NB4 (cell line): ENCODE results near the gene SDHAF4.

Source experiments
- DNase-seq: peaks from one replicate; pipeline ENCODE4 v3.0.0; 2010; ENCODE audit warnings: low read depth
- H3K4me3 ChIP-seq: one replicate; pipeline ENCODE4 v1.5.1; 2011; ENCODE audit warnings: mild to moderate bottlenecking, low read depth, low read length, moderate library complexity
- CTCF ChIP-seq: IDR thresholded peaks from one replicate; pipeline ENCODE4 v1.5.1; 2012; ENCODE audit warnings: low read depth, low read length
- MAX ChIP-seq: IDR thresholded peaks from 2 replicates; pipeline ENCODE4 v1.6.1; 2011; ENCODE audit warnings: low read depth, low read length
- MYC ChIP-seq: IDR thresholded peaks from 2 replicates; pipeline ENCODE4 v1.6.1; 2011; ENCODE audit warnings: low read depth, low read length
- POLR2A ChIP-seq: IDR thresholded peaks from 2 replicates; pipeline ENCODE4 v1.6.1; 2011; ENCODE audit warnings: mild to moderate bottlenecking; ENCODE audit not compliant: insufficient read length; ENCODE audit errors: extremely low read depth

The SDHAF4 gene

GRCh38 chr6:70625436-70625835 is 58.7 kb downstream of the SDHAF4 start:
- TF ChIP-seq MAX (no peak), MYC (no peak), POLR2A (no peak), CTCF (no peak)
- no peak for DNase-seq
- H3K4me3 ChIP-seq = no peak overlapping the region

GRCh38 chr6:70627500-70628254 is 60.9 kb downstream of the SDHAF4 start:
- H3K4me3 ChIP-seq = no peak overlapping the region
- no peak for DNase-seq
- TF ChIP-seq POLR2A (no peak), CTCF (no peak), MAX (no peak), MYC (no peak)

GRCh38 chr6:70629929-70630328 is 63.2 kb downstream of the SDHAF4 start:
- TF ChIP-seq POLR2A (no peak), MAX (no peak)
- no peak for DNase-seq
- no peak overlapping the region for H3K4me3 ChIP-seq

- DNase-seq = no peak
- TF ChIP-seq MAX (no peak), CTCF (no peak), POLR2A (no peak), MYC (no peak)
- no peak overlapping the region for H3K4me3 ChIP-seq
Measured at GRCh38 chr6:70633870-70634269, 67.1 kb downstream of the SDHAF4 start.

GRCh38 chr6:70636596-70636995 is 69.9 kb downstream of the SDHAF4 start:
- DNase-seq = no peak
- TF ChIP-seq MAX (no peak), MYC (no peak), POLR2A (no peak), CTCF (no peak)
- no peak overlapping the region for H3K4me3 ChIP-seq

- DNase-seq = no peak
- TF ChIP-seq POLR2A = no peak
- no peak for TF ChIP-seq CTCF
- TF ChIP-seq MAX = no peak
- no peak for TF ChIP-seq MYC
- no peak overlapping the region for H3K4me3 ChIP-seq
Measured at GRCh38 chr6:70638468-70638867, 71.7 kb downstream of the SDHAF4 start.
